HEK293 (cell line): ENCODE results near the gene SLC9A9.

Experiments used
- CTCF ChIA-PET: fragments of 350-600 bp; formaldehyde crosslinking; extraction: SDS; loops from one replicate; lab custom pipeline; 2021; ENCODE audit warnings: antibody characterized with exemption; lab: Yijun Ruan, JAX
- POLR2A ChIA-PET: fragments of 300-600 bp; formaldehyde crosslinking; extraction: SDS; loops from one replicate; lab custom pipeline; 2020; ENCODE audit warnings: antibody characterized with exemption, inconsistent platforms; lab: Yijun Ruan, JAX
- H3K27ac ChIP-seq: fragments of 200-500 bp; sonication (Bioruptor generic); 2 replicates; pipeline ENCODE4 v1.5.1; 2014; ENCODE audit warnings: low read depth, low read length, control low read depth, inconsistent platforms; ENCODE audit errors: extremely low read depth
- H3K36me3 ChIP-seq, 2 experiments: fragments of 200-500 bp in 1 of 2; sonication (Bioruptor generic) in 1 of 2; 1 replicate in 1 of 2; 2 replicates in 1 of 2; pipeline ENCODE4 v1.5.1; 2014 to 2017; ENCODE audit warnings: inconsistent platforms in 2 of 2, low read length in 2 of 2; ENCODE audit not compliant: control insufficient read depth in 2 of 2, insufficient read depth in 1 of 2
- H3K4me1 ChIP-seq: fragments of 200-500 bp; sonication (Bioruptor generic); 2 replicates; pipeline ENCODE4 v1.5.1; 2014; ENCODE audit warnings: mild to moderate bottlenecking, low read length, inconsistent platforms; ENCODE audit not compliant: control insufficient read depth, insufficient read depth
- H3K4me3 ChIP-seq: 2 replicates; pipeline ENCODE4 v1.5.1; 2011; ENCODE audit warnings: low read depth, mild to moderate bottlenecking, control low read depth, low read length, moderate library complexity
- H3K9me3 ChIP-seq: fragments of 200-500 bp; sonication (Bioruptor generic); 2 replicates; pipeline ENCODE4 v1.5.1; 2014; ENCODE audit warnings: low read depth, low read length, inconsistent platforms; ENCODE audit not compliant: control insufficient read depth, insufficient read depth
- FEZF1 ChIP-seq: fragments of 450-650 bp; formaldehyde crosslinking; IDR thresholded peaks from 2 replicates; pipeline ENCODE4 v1.5.1; 2016; ENCODE audit warnings: missing biosample characterization, missing genetic modification characterization
- MYNN ChIP-seq: fragments of 450-650 bp; formaldehyde crosslinking; IDR thresholded peaks from 2 replicates; pipeline ENCODE4 v1.5.1; 2016; ENCODE audit warnings: missing biosample characterization, missing genetic modification characterization, borderline replicate concordance
- MZF1 ChIP-seq: fragments of 450-650 bp; formaldehyde crosslinking; IDR thresholded peaks from 2 replicates; pipeline ENCODE4 v1.5.1; 2017; ENCODE audit warnings: missing biosample characterization, missing genetic modification characterization, borderline replicate concordance
- OVOL3 ChIP-seq: fragments of 450-650 bp; formaldehyde crosslinking; IDR thresholded peaks from 2 replicates; pipeline ENCODE4 v1.5.1; 2016; ENCODE audit warnings: missing biosample characterization, missing genetic modification characterization
- ZFHX2 ChIP-seq: fragments of 450-650 bp; formaldehyde crosslinking; conservative IDR thresholded peaks from 2 replicates; pipeline ENCODE4 v1.5.1; 2016; ENCODE audit warnings: missing biosample characterization, missing genetic modification characterization
- ZFP41 ChIP-seq: fragments of 450-650 bp; formaldehyde crosslinking; IDR thresholded peaks from 2 replicates; pipeline ENCODE4 v1.5.1; 2016; ENCODE audit warnings: missing biosample characterization, missing genetic modification characterization, borderline replicate concordance
- ZNF114 ChIP-seq: fragments of 450-650 bp; formaldehyde crosslinking; IDR thresholded peaks from 2 replicates; pipeline ENCODE4 v1.5.0; 2017; ENCODE audit warnings: missing biosample characterization, missing genetic modification characterization
- ZNF157 ChIP-seq: fragments of 450-650 bp; formaldehyde crosslinking; IDR thresholded peaks from 2 replicates; pipeline ENCODE4 v1.5.1; 2016; ENCODE audit warnings: missing biosample characterization, missing genetic modification characterization
- ZNF274 ChIP-seq, 2 experiments: fragments of 200-500 bp in 1 of 2; fragments of 450-650 bp in 1 of 2; sonication (Bioruptor generic) in 1 of 2; formaldehyde crosslinking in 1 of 2; IDR thresholded peaks; 2 replicates each; pipeline versions ENCODE4 v1.5.1 to v1.6.1; 2014 to 2016; ENCODE audit warnings: borderline replicate concordance in 1 of 2, inconsistent platforms in 1 of 2, low read length in 1 of 2, missing biosample characterization in 1 of 2, missing genetic modification characterization in 1 of 2
- ZNF311 ChIP-seq: fragments of 450-650 bp; formaldehyde crosslinking; IDR thresholded peaks from 2 replicates; pipeline ENCODE4 v1.5.1; 2017; ENCODE audit warnings: missing biosample characterization, missing genetic modification characterization, borderline replicate concordance
- ZNF324 ChIP-seq: fragments of 450-650 bp; formaldehyde crosslinking; IDR thresholded peaks from 2 replicates; pipeline ENCODE4 v1.5.1; 2016; ENCODE audit warnings: missing biosample characterization, missing genetic modification characterization
- ZNF514 ChIP-seq: fragments of 450-650 bp; formaldehyde crosslinking; IDR thresholded peaks from 2 replicates; pipeline ENCODE4 v1.5.1; 2016; ENCODE audit warnings: missing biosample characterization, missing genetic modification characterization
- ZNF521 ChIP-seq: fragments of 450-650 bp; formaldehyde crosslinking; IDR thresholded peaks from 2 replicates; pipeline ENCODE4 v1.5.1; 2017; ENCODE audit warnings: missing biosample characterization, mild to moderate bottlenecking, missing genetic modification characterization
- ZNF529 ChIP-seq: fragments of 450-650 bp; formaldehyde crosslinking; IDR thresholded peaks from 2 replicates; pipeline ENCODE4 v1.5.1; 2017; ENCODE audit warnings: missing genetic modification characterization, missing biosample characterization; ENCODE audit not compliant: insufficient replicate concordance
- ZNF555 ChIP-seq: fragments of 450-650 bp; formaldehyde crosslinking; conservative IDR thresholded peaks from 2 replicates; pipeline ENCODE4 v1.5.1; 2017; ENCODE audit warnings: missing biosample characterization, mild to moderate bottlenecking, missing genetic modification characterization, inconsistent platforms
- ZNF600 ChIP-seq: fragments of 450-650 bp; formaldehyde crosslinking; IDR thresholded peaks from 2 replicates; pipeline ENCODE4 v1.5.1; 2016; ENCODE audit warnings: missing biosample characterization, missing genetic modification characterization
- ZNF623 ChIP-seq: fragments of 450-650 bp; formaldehyde crosslinking; IDR thresholded peaks from 2 replicates; pipeline ENCODE4 v1.5.1; 2016; ENCODE audit warnings: missing biosample characterization, missing genetic modification characterization
- ZNF658 ChIP-seq: fragments of 450-650 bp; formaldehyde crosslinking; IDR thresholded peaks from 2 replicates; pipeline ENCODE4; 2016; ENCODE audit warnings: missing biosample characterization, missing genetic modification characterization
- ZNF830 ChIP-seq: fragments of 450-650 bp; IDR thresholded peaks from 2 replicates; pipeline ENCODE4 v1.5.0; 2018; ENCODE audit warnings: missing biosample characterization, missing genetic modification characterization, low read depth, mild to moderate bottlenecking, moderate library complexity
- TF ChIP-seq, protein P1 (sequence below): fragments of 450-650 bp; formaldehyde crosslinking; IDR thresholded peaks from 2 replicates; pipeline ENCODE4 v1.5.1; 2016; ENCODE audit warnings: missing biosample characterization, missing genetic modification characterization
- TF ChIP-seq, protein P2 (sequence below): fragments of 450-650 bp; formaldehyde crosslinking; IDR thresholded peaks from 2 replicates; pipeline ENCODE4 v1.5.1; 2016; ENCODE audit warnings: missing biosample characterization, missing genetic modification characterization
- TF ChIP-seq, protein P3 (sequence below): fragments of 450-650 bp; formaldehyde crosslinking; conservative IDR thresholded peaks from 2 replicates; pipeline ENCODE4 v1.5.1; 2016; ENCODE audit warnings: low read depth, missing biosample characterization, missing genetic modification characterization
- TF ChIP-seq, protein P4 (sequence below): fragments of 450-650 bp; formaldehyde crosslinking; IDR thresholded peaks from 2 replicates; pipeline ENCODE4; 2016; ENCODE audit warnings: missing biosample characterization, missing genetic modification characterization

Gene SLC9A9

DNA sequence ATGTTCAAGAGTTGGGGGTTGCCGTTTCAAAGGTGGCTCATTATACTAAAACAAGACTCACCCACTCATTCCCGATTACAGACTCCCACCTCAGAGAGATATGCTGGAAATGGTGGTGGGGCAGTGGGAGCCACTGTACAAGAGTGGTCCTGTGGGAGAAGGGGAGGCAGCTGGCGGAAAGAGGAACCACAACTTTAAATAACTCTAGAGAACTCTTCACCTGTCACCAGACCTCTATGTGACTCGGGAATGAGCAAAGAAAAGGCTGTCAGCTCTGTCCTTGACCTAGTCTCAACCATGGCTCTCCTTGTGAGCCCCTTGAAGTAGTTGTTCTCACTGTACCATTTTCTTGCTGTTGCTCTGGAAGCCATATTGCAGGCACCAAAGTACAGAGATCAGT lies 434.9 kb downstream of the SLC9A9 start (continued):
- no peak for TF ChIP-seq ZFP41 (tag by site-specific recombination)
- TF ChIP-seq, protein P1, sequence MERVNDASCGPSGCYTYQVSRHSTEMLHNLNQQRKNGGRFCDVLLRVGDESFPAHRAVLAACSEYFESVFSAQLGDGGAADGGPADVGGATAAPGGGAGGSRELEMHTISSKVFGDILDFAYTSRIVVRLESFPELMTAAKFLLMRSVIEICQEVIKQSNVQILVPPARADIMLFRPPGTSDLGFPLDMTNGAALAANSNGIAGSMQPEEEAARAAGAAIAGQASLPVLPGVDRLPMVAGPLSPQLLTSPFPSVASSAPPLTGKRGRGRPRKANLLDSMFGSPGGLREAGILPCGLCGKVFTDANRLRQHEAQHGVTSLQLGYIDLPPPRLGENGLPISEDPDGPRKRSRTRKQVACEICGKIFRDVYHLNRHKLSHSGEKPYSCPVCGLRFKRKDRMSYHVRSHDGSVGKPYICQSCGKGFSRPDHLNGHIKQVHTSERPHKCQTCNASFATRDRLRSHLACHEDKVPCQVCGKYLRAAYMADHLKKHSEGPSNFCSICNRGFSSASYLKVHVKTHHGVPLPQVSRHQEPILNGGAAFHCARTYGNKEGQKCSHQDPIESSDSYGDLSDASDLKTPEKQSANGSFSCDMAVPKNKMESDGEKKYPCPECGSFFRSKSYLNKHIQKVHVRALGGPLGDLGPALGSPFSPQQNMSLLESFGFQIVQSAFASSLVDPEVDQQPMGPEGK: no peak
- TF ChIP-seq ZNF157 (tag by site-specific recombination): no peak
- no peak for TF ChIP-seq MZF1 (tag by site-specific recombination)
- no peak for TF ChIP-seq ZNF529
- TF ChIP-seq ZNF555 (tag by site-specific recombination): no peak
- TF ChIP-seq FEZF1: no peak
- TF ChIP-seq MYNN (tag by site-specific recombination): no peak
- TF ChIP-seq ZNF274 (IDR thresholded peaks at IDR 0.05; ENCODE audit: low read length): no peak
- TF ChIP-seq ZNF274 (tag by site-specific recombination; IDR thresholded peaks at IDR 0.05; ENCODE audit: borderline replicate concordance): no peak
- TF ChIP-seq, all 188 proteins: peak for 0

DNA sequence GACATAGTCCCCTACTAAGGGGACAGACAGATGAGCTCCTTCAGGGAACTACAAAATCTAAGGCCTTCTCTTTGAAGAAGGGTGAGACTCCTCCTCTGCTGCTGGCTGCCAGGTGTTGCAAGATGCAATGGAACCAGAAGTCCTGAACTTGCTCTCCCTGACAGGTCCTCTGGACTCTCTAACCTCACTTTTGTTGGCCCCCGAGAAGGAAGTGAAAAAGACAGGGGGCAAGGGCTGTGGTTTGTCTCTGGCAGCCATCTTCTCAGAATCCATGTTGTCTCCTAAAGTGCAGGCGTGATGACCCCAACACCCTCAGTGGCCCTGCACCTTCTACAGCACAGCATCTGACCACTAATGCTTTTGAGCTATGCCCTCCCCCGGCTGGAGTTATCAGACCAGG lies 436.2 kb downstream of the SLC9A9 start:
- ChIA-PET POLR2A (no interaction called here), CTCF (no interaction called here)
- Histone ChIP-seq H3K9me3 (no peaks in the 10 kb centered on the region), H3K36me3 (no peaks in the 10 kb centered on the region), H3K27ac (no peak overlapping the region), H3K4me1 (no peaks in the 10 kb centered on the region), H3K4me3 (no peak overlapping the region)
- TF ChIP-seq ZNF114 (tag by site-specific recombination) (no peak), ZNF830 (no peak), ZNF658 (no peak), ZNF324 (tag by site-specific recombination) (no peak)
- TF ChIP-seq, protein P2, sequence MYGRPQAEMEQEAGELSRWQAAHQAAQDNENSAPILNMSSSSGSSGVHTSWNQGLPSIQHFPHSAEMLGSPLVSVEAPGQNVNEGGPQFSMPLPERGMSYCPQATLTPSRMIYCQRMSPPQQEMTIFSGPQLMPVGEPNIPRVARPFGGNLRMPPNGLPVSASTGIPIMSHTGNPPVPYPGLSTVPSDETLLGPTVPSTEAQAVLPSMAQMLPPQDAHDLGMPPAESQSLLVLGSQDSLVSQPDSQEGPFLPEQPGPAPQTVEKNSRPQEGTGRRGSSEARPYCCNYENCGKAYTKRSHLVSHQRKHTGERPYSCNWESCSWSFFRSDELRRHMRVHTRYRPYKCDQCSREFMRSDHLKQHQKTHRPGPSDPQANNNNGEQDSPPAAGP (tag by site-specific recombination): no peak

DNA sequence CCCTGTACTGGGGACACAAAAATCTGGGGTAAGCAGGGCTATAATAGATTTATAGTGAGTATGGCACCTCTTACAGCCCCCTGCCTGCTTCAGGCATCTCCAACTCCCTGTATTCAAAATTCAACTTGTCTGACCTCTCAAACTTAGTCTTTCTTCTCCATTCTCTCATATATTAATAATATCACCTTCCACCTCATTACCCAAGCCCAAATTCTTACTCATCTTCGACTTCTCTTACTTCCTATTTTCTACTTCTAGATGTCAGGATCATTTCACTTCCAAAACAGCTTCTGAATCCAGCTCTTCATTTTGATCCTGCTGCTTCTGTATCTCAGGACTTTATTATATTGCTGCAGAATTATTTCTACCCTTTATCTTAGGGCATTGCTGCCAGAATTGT lies 438.0 kb downstream of the SLC9A9 start:
- CTCF ChIA-PET: no interaction called here
- no peak overlapping the region for H3K27ac ChIP-seq
- no peak overlapping the region for H3K4me3 ChIP-seq
- POLR2A ChIA-PET: no interaction called here
- no peaks in the 10 kb centered on the region for H3K4me1 ChIP-seq
- no peaks in the 10 kb centered on the region for H3K9me3 ChIP-seq
- no peaks in the 10 kb centered on the region for H3K36me3 ChIP-seq
- TF ChIP-seq, protein P3, sequence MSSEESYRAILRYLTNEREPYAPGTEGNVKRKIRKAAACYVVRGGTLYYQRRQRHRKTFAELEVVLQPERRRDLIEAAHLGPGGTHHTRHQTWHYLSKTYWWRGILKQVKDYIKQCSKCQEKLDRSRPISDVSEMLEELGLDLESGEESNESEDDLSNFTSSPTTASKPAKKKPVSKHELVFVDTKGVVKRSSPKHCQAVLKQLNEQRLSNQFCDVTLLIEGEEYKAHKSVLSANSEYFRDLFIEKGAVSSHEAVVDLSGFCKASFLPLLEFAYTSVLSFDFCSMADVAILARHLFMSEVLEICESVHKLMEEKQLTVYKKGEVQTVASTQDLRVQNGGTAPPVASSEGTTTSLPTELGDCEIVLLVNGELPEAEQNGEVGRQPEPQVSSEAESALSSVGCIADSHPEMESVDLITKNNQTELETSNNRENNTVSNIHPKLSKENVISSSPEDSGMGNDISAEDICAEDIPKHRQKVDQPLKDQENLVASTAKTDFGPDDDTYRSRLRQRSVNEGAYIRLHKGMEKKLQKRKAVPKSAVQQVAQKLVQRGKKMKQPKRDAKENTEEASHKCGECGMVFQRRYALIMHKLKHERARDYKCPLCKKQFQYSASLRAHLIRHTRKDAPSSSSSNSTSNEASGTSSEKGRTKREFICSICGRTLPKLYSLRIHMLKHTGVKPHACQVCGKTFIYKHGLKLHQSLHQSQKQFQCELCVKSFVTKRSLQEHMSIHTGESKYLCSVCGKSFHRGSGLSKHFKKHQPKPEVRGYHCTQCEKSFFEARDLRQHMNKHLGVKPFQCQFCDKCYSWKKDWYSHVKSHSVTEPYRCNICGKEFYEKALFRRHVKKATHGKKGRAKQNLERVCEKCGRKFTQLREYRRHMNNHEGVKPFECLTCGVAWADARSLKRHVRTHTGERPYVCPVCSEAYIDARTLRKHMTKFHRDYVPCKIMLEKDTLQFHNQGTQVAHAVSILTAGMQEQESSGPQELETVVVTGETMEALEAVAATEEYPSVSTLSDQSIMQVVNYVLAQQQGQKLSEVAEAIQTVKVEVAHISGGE: no peak
- TF ChIP-seq ZNF521 (tag by site-specific recombination): no peak
- no peak for TF ChIP-seq ZNF311
- TF ChIP-seq ZFHX2 (tag by site-specific recombination): no peak
- no peak for TF ChIP-seq OVOL3
- TF ChIP-seq, protein P4, sequence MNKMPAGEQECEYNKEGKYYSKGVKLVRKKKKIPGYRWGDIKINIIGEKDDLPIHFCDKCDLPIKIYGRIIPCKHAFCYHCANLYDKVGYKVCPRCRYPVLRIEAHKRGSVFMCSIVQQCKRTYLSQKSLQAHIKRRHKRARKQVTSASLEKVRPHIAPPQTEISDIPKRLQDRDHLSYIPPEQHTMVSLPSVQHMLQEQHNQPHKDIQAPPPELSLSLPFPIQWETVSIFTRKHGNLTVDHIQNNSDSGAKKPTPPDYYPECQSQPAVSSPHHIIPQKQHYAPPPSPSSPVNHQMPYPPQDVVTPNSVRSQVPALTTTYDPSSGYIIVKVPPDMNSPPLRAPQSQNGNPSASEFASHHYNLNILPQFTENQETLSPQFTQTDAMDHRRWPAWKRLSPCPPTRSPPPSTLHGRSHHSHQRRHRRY (tag by site-specific recombination): no peak
- TF ChIP-seq ZNF600 (tag by site-specific recombination): no peak
- no peak for TF ChIP-seq ZNF623 (tag by site-specific recombination)
- no peak for TF ChIP-seq ZNF529
- no peak for TF ChIP-seq ZNF514
